Measurements from ENCODE around the gene GOLGA1.

The GOLGA1 gene

GRCh38 chr9:124890179-124890578 lies 50.7 kb downstream of the GOLGA1 start:
- Mint-ChIP-seq H3K36me3 (ENCODE audit: low read depth) (peaks cover 21% of the 10 kb centered on the region), H3K4me1 (peaks cover 4% of the 10 kb centered on the region), H3K9me3 (no peaks in the 10 kb centered on the region), H3K4me3 (no peak overlapping the region), H3K27me3 (ENCODE audit: low read depth, poor library complexity) (no peaks in the 10 kb centered on the region), H3K27ac (no peak overlapping the region)
- no peak for TF ChIP-seq CTCF (IDR thresholded peaks at IDR 0.05)
- DNase-seq, result no peak

- Mint-ChIP-seq H3K27ac (no peak overlapping the region), H3K4me1 (peaks cover 4% of the 10 kb centered on the region), H3K27me3 (ENCODE audit: low read depth, poor library complexity) (no peaks in the 10 kb centered on the region), H3K4me3 (no peak overlapping the region), H3K9me3 (no peaks in the 10 kb centered on the region), H3K36me3 (ENCODE audit: low read depth) (peaks cover 27% of the 10 kb centered on the region)
- no peak for DNase-seq
- TF ChIP-seq CTCF (IDR thresholded peaks at IDR 0.05), result no peak
Observed at GRCh38 chr9:124889006-124889405, 51.9 kb downstream of the GOLGA1 start.

DNA sequence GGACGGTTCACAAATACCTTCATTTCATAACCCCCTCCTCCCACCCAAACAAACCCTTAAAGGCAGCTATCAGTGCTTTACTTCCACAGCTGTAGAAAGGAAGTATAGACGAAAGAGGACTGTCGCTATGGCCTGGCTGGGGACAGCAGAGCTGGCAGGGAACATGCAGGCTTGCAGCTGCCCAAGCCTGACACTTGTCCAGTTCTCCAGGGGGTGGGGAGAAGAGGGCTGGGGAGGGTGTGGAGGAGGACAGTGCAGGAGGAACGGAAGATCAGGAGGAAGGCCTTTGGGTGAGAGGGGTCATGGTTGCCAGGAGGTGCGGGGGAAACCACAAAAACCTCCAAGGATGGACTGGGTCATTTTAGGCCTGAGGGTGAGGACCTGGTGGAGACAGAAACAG lies 53.1 kb downstream of the GOLGA1 start:
- no peak overlapping the region for H3K27ac Mint-ChIP-seq
- H3K4me3 Mint-ChIP-seq, result no peak overlapping the region
- peaks cover 7% of the 10 kb centered on the region for H3K4me1 Mint-ChIP-seq
- no peak for TF ChIP-seq CTCF (IDR thresholded peaks at IDR 0.05)
- H3K27me3 Mint-ChIP-seq (ENCODE audit: low read depth, poor library complexity), result no peaks in the 10 kb centered on the region
- H3K36me3 Mint-ChIP-seq (ENCODE audit: low read depth), result peaks cover 24% of the 10 kb centered on the region
- no peaks in the 10 kb centered on the region for H3K9me3 Mint-ChIP-seq
- DNase-seq, result no peak

DNA sequence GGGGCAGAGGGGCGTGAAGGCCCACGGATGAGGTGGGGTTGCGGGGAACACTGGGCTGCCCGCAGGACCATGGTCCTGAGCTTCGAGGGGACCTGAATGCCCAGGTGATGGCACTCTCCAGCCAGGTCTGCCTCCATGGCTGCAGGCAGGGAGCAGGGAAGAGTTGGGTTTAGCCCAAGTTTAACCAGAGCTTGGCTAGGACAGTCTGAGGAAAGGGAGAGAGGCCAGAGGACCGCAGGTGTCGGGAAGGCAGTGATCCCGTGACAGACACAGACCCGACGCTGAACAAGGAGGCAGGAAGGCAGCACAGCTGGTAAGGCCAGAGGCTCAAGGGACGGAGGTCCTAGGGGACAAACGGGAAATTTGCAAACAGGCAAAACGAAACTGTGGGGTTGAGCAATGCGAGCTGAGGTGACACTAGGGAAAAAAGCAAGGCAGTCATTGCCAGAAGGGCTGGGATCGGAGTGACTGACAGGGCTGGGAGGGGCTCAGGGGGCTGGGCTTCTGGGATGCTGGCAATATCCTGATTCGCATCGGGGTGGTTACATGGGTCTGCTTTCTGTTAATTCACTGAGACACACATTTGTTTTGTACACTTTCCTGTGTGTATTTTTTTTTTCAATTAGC lies 53.9 kb downstream of the GOLGA1 start:
- no peak for DNase-seq
- Mint-ChIP-seq H3K27me3 (ENCODE audit: low read depth, poor library complexity) (no peaks in the 10 kb centered on the region), H3K27ac (peak overlapping the region; percentile 77), H3K4me1 (peaks cover 9% of the 10 kb centered on the region), H3K9me3 (no peaks in the 10 kb centered on the region), H3K4me3 (no peak overlapping the region), H3K36me3 (ENCODE audit: low read depth) (peaks cover 24% of the 10 kb centered on the region)
- TF ChIP-seq CTCF (IDR thresholded peaks at IDR 0.05), result no peak

GRCh38 chr9:124886461-124886860 lies 54.4 kb downstream of the GOLGA1 start:
- H3K4me1 Mint-ChIP-seq, result peaks cover 9% of the 10 kb centered on the region
- H3K9me3 Mint-ChIP-seq, result no peaks in the 10 kb centered on the region
- no peak for DNase-seq
- H3K27ac Mint-ChIP-seq, result no peak overlapping the region
- TF ChIP-seq CTCF (IDR thresholded peaks at IDR 0.05), result no peak
- no peaks in the 10 kb centered on the region for H3K27me3 Mint-ChIP-seq (ENCODE audit: low read depth, poor library complexity)
- no peak overlapping the region for H3K4me3 Mint-ChIP-seq
- peaks cover 28% of the 10 kb centered on the region for H3K36me3 Mint-ChIP-seq (ENCODE audit: low read depth)

GRCh38 chr9:124885551-124885950 lies 55.3 kb downstream of the GOLGA1 start:
- Mint-ChIP-seq H3K27ac (peak overlapping the region; percentile 85), H3K4me1 (peaks cover 9% of the 10 kb centered on the region), H3K9me3 (no peaks in the 10 kb centered on the region), H3K36me3 (ENCODE audit: low read depth) (peaks cover 22% of the 10 kb centered on the region), H3K27me3 (ENCODE audit: low read depth, poor library complexity) (no peaks in the 10 kb centered on the region), H3K4me3 (no peak overlapping the region)
- DNase-seq, result no peak
- TF ChIP-seq CTCF (IDR thresholded peaks at IDR 0.05), result no peak
